Thyroid gland (tissue), 4 donors: ENCODE results near the gene DPF3. TPM values are rescaled to one million over a fixed set of nuclear protein-coding genes. Genes with fewer than 3 reads are reported as not detected.
"Not testable (repeated sequence)": the region's sequence is repeated elsewhere in the genome, so short reads cannot be mapped to it uniquely, and the experiment has no call there.

Experiments used
- DNase-seq, 2 donors: peaks; one replicate each; pipeline ENCODE4 v3.0.0-alpha.2; 2019
- H3K27ac ChIP-seq, 3 donors: fragments of 200-600 bp; sonication (generic); 1 replicate in 2 of 3; 2 replicates in 1 of 3; pipeline ENCODE4 v1.5.1; 2016 to 2019; ENCODE audit warnings: mild to moderate bottlenecking in 1 of 3, moderate library complexity in 1 of 3
- H3K27me3 ChIP-seq: fragments of 200-600 bp; sonication (generic); one replicate; pipeline ENCODE4 v1.5.1; 2019
- H3K36me3 ChIP-seq, 2 donors: fragments of 200-600 bp; sonication (generic); one replicate each; pipeline ENCODE4 v1.5.1; 2016 to 2019
- H3K4me1 ChIP-seq, 2 donors: fragments of 200-600 bp; sonication (generic); one replicate each; pipeline ENCODE4 v1.5.1; 2017 to 2019
- H3K4me3 ChIP-seq, 3 donors: fragments of 200-600 bp; sonication (generic); replicated peaks in 1 of 3; 1 replicate in 2 of 3; 2 replicates in 1 of 3; pipeline ENCODE4 v1.5.1; 2016; ENCODE audit warnings: mild to moderate bottlenecking in 1 of 3
- H3K9me3 ChIP-seq: fragments of 200-600 bp; sonication (generic); one replicate; pipeline ENCODE4 v1.5.1; 2017
- CTCF ChIP-seq, 6 experiments: fragments of 200-600 bp in 3 of 6; fragments of 450-650 bp in 3 of 6; sonication (generic) in 3 of 6; IDR thresholded peaks; one replicate each; pipeline ENCODE4 v1.5.1; 2016 to 2019; ENCODE audit warnings: antibody characterized with exemption in 6 of 6, mild to moderate bottlenecking in 2 of 6, inconsistent platforms in 1 of 6, moderate library complexity in 1 of 6
- POLR2A ChIP-seq, 2 donors: fragments of 450-650 bp; IDR thresholded peaks; one replicate each; pipeline ENCODE4 v1.6.1; 2017; ENCODE audit warnings: antibody characterized with exemption in 2 of 2, mild to moderate bottlenecking in 2 of 2, moderate library complexity in 1 of 2
- WGBS, 2 donors: methylation state at CpG; one replicate each; pipeline ENCODE4 v1.1.5; 2017; 5-methylcytosine and 5-hydroxymethylcytosine counted together
- intact Hi-C: fragments of 100-400 bp; cut with DNase I; formaldehyde crosslinking; loops from one replicate; pipeline ENCODE4 v1.15.1; 2023
- total RNA-seq, 4 donors: library from RNA; depleted of rRNA; stranded (reverse); fragments of >200 nt; gene quantifications; one replicate each; pipeline ENCODE4 v1.2.3, GENCODE V29; 2016

DPF3 gene
- total RNA-seq, 4 donors from 2014 or later: 0.27 to 3.3 (median 1.3) TPM

- Histone ChIP-seq H3K9me3 (no peaks in the 10 kb centered on the region), H3K4me3 (no peak overlapping the region), H3K27ac (no peak overlapping the region), H3K4me1 (no peaks in the 10 kb centered on the region), H3K36me3 (no peaks in the 10 kb centered on the region), H3K27me3 (no peaks in the 10 kb centered on the region)
- no peak for TF ChIP-seq POLR2A (IDR thresholded peaks at IDR 0.05)
- TF ChIP-seq CTCF (IDR thresholded peaks at IDR 0.05): no peak
- 89% methylated on average over 9 of the region's 9 CpGs for WGBS, 2 donors
- intact Hi-C loops: no loop called here
- DNase-seq: no peak
Measured at GRCh38 chr14:72751276-72752033, 142.4 kb downstream of the DPF3 start.

DNA sequence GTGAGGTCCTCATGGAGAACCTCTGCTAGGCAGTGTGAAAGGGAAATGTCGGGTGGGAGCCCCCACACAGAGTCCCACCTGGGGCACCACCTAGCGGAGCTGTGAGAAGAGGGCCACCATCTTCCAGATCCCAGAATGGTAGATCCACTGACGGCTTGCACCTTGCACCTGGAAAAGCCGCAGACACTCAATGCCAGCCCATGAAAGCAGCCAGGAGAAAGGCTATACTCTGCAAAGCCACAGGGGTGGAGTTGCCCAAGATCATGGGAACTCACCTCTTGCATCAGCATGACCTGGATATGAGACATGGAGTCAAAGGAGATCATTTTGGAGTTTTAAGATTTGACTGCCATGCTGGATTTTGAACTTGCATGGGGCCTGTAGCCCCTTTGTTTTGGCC is 145.0 kb downstream of the DPF3 start:
- H3K4me1 ChIP-seq, H3K4me3 ChIP-seq, H3K27me3 ChIP-seq, H3K9me3 ChIP-seq, H3K27ac ChIP-seq, intact Hi-C loops, DNase-seq, H3K36me3 ChIP-seq: not testable (repeated sequence)
- 94 to 100% methylated on average over 4 of the region's 4 CpGs for WGBS, 2 donors

DNA sequence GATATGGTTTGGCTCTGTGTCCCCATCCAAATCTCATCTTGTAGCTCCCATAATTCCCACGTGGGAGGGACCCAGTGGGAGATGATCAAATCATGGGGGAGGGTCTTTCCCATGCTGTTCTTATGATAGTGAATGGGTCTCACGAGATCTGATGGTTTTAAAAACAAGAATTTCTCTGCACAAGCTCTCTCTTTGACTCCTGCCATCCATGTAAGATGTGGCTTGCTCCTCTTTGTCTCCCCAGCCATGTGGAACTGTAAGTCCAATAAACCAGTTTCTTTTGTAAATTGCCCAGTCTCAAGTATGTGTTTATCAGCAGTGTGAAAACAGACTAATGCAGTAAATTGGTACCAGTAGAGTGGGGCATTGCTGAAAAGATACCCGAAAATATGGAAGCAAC is 146.2 kb downstream of the DPF3 start:
- H3K27ac ChIP-seq: no peak overlapping the region
- TF ChIP-seq POLR2A (IDR thresholded peaks at IDR 0.05): no peak
- no peak for TF ChIP-seq CTCF (IDR thresholded peaks at IDR 0.05)
- no peaks in the 10 kb centered on the region for H3K4me1 ChIP-seq
- intact Hi-C loops: no loop called here
- DNase-seq: no peak
- no peaks in the 10 kb centered on the region for H3K27me3 ChIP-seq
- H3K4me3 ChIP-seq: no peak overlapping the region
- WGBS, 2 donors: 85 to 90% methylated on average over 3 of the region's 3 CpGs
- H3K9me3 ChIP-seq: no peaks in the 10 kb centered on the region
- H3K36me3 ChIP-seq: no peaks in the 10 kb centered on the region

- Histone ChIP-seq H3K9me3 (no peaks in the 10 kb centered on the region), H3K27ac (no peak overlapping the region), H3K4me1 (no peaks in the 10 kb centered on the region), H3K27me3 (no peaks in the 10 kb centered on the region), H3K36me3 (no peaks in the 10 kb centered on the region), H3K4me3 (no peak overlapping the region)
- TF ChIP-seq CTCF (IDR thresholded peaks at IDR 0.05): no peak
- TF ChIP-seq POLR2A (IDR thresholded peaks at IDR 0.05): no peak
- intact Hi-C loops: no loop called here
- 70 to 76% methylated on average over 20 of the region's 20 CpGs for WGBS, 2 donors
- peak; percentile 11 to 14 for DNase-seq
Measured at GRCh38 chr14:72745991-72746980, 147.6 kb downstream of the DPF3 start.

DNA sequence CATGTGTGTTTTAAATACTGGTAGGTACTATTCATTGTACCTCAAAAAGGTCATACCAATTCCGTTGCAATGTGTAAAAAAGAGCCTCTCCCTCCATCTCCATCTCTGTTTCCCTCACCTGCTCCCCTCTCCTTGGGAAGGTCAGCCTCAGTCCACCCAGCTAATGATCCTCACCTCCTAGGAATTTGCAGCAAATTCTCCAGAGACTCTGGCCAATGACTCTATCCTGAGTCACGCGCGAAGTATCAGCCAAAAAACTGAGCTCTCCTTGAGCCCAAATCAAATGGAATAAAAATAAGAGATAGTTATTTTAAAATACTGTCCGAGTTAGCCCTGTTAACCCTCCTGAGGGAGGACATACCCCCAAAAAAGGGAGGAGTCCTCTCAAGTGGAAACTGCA is 148.4 kb downstream of the DPF3 start:
- no peak for TF ChIP-seq POLR2A (IDR thresholded peaks at IDR 0.05)
- no peak for TF ChIP-seq CTCF (IDR thresholded peaks at IDR 0.05)
- H3K36me3 ChIP-seq: no peaks in the 10 kb centered on the region
- intact Hi-C loops: no loop called here
- DNase-seq: no peak
- no peaks in the 10 kb centered on the region for H3K9me3 ChIP-seq
- no peaks in the 10 kb centered on the region for H3K27me3 ChIP-seq
- no peaks in the 10 kb centered on the region for H3K4me1 ChIP-seq
- H3K27ac ChIP-seq: no peak overlapping the region
- H3K4me3 ChIP-seq: no peak overlapping the region
- WGBS, 2 donors: 70 to 73% methylated on average over 5 of the region's 5 CpGs
